ENCODE results near the gene ODF2L.

The ODF2L gene

GRCh38 chr1:86305731-86306130 is 90.4 kb downstream of the ODF2L start:
- no peak for DNase-seq

GRCh38 chr1:86303041-86303690 is 93.0 kb downstream of the ODF2L start:
- no peak for DNase-seq

All from activated CD4-positive, alpha-beta T cell treated with anti-CD3 and anti-CD28 coated beads, Interleukin-2, amount 50 U/mL, for 1 hour (primary cell).